ENCODE measurements around the gene GCNT1.

GCNT1 gene

DNA sequence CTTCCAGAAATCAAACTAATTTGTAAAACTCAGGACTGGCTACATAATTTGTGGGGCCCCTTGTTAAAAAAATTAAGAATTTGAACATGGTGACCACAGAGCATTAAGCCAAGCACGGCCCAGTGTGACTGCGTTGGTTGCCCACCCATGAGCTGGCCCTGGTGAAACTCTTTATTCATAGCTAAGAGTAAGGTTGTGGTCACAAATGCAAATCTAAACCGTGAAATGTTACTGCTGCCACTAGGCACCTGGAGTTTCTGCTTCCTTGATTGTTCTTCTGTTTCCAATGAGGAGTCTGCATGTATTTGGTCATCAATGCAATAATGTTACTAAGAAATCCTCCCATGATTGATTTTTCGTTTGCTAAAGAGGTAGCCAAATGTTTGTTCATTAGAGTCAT lies 4.2 kb downstream of the GCNT1 start:
- H3K9me3 ChIP-seq (ENCODE audit: control insufficient read depth, insufficient read depth, low read length): no peaks in the 10 kb centered on the region
- H3K4me1 ChIP-seq (ENCODE audit: control insufficient read depth, low read length): peaks cover 86% of the 10 kb centered on the region
- peaks cover 3% of the 10 kb centered on the region; the same call in 1 of the 2 replicates for H3K27me3 ChIP-seq (ENCODE audit: control insufficient read depth, low read length)
- H3K27ac ChIP-seq (ENCODE audit: low read depth, low read length): peak overlapping the region; percentile 88
- peak overlapping the region; percentile 84 for H3K4me3 ChIP-seq (ENCODE audit: low read length)
- peaks cover 20% of the 10 kb centered on the region for H3F3A ChIP-seq (ENCODE audit: control insufficient read depth, insufficient read depth)
- TF ChIP-seq EZH2phosphoT487 (IDR thresholded peaks at IDR 0.05; ENCODE audit: borderline replicate concordance, low read length): no peak
- TF ChIP-seq, protein P1, sequence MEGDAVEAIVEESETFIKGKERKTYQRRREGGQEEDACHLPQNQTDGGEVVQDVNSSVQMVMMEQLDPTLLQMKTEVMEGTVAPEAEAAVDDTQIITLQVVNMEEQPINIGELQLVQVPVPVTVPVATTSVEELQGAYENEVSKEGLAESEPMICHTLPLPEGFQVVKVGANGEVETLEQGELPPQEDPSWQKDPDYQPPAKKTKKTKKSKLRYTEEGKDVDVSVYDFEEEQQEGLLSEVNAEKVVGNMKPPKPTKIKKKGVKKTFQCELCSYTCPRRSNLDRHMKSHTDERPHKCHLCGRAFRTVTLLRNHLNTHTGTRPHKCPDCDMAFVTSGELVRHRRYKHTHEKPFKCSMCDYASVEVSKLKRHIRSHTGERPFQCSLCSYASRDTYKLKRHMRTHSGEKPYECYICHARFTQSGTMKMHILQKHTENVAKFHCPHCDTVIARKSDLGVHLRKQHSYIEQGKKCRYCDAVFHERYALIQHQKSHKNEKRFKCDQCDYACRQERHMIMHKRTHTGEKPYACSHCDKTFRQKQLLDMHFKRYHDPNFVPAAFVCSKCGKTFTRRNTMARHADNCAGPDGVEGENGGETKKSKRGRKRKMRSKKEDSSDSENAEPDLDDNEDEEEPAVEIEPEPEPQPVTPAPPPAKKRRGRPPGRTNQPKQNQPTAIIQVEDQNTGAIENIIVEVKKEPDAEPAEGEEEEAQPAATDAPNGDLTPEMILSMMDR (IDR thresholded peaks at IDR 0.05; ENCODE audit: low read depth, low read length, poor library complexity, severe bottlenecking): no peak
- H4K20me1 ChIP-seq (ENCODE audit: control insufficient read depth, insufficient read depth, low read depth, low read length): no peaks in the 10 kb centered on the region
- H3K9me2 ChIP-seq (replicated peaks; ENCODE audit: control insufficient read depth, low read length): no peaks in the 10 kb centered on the region
- peaks cover 54% of the 10 kb centered on the region for H3K36me3 ChIP-seq (ENCODE audit: control insufficient read depth, low read length)
- H3K79me2 ChIP-seq (ENCODE audit: control insufficient read depth, low read length): peaks cover 92% of the 10 kb centered on the region
- peak overlapping the region; percentile 87 for H3K4me2 ChIP-seq (ENCODE audit: low read length)

DNA sequence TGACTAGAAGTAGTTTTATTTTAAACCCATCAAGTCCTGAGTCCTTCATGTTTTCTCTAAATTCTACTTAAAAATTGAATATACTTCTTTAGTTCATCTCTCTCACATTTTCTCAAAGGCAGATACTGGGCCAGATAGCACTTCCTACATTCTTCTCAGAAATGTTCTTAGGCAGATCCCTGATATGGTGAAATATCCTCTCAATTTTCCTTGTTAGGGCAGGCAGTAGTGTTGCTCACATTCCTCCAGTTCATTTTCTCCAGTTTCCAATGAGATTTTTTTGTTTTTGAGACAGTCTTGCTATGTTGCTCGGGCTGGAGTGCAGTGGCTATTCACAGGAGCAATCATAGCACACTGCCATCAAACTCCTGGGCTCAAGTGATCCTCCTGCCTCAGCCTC lies 5.7 kb downstream of the GCNT1 start:
- Histone ChIP-seq H3K36me3 (ENCODE audit: control insufficient read depth, low read length) (peaks cover 58% of the 10 kb centered on the region), H3K9me3 (ENCODE audit: control insufficient read depth, insufficient read depth, low read length) (no peaks in the 10 kb centered on the region), H3F3A (ENCODE audit: control insufficient read depth, insufficient read depth) (peaks cover 20% of the 10 kb centered on the region), H3K4me3 (ENCODE audit: low read length) (0 out of 2 replicates have a peak overlapping the region, but pooled peaks have one; percentile 0), H4K20me1 (ENCODE audit: control insufficient read depth, insufficient read depth, low read depth, low read length) (no peaks in the 10 kb centered on the region), H3K27ac (ENCODE audit: low read depth, low read length) (peak overlapping the region; percentile 88), H3K9me2 (replicated peaks; ENCODE audit: control insufficient read depth, low read length) (no peaks in the 10 kb centered on the region), H3K4me2 (ENCODE audit: low read length) (peak overlapping the region; percentile 59), H3K79me2 (ENCODE audit: control insufficient read depth, low read length) (peaks cover 99% of the 10 kb centered on the region), H3K4me1 (ENCODE audit: control insufficient read depth, low read length) (peaks cover 94% of the 10 kb centered on the region), H3K27me3 (ENCODE audit: control insufficient read depth, low read length) (peaks cover 3% of the 10 kb centered on the region; the same call in 1 of the 2 replicates)
- TF ChIP-seq EZH2phosphoT487 (IDR thresholded peaks at IDR 0.05; ENCODE audit: borderline replicate concordance, low read length): no peak

DNA sequence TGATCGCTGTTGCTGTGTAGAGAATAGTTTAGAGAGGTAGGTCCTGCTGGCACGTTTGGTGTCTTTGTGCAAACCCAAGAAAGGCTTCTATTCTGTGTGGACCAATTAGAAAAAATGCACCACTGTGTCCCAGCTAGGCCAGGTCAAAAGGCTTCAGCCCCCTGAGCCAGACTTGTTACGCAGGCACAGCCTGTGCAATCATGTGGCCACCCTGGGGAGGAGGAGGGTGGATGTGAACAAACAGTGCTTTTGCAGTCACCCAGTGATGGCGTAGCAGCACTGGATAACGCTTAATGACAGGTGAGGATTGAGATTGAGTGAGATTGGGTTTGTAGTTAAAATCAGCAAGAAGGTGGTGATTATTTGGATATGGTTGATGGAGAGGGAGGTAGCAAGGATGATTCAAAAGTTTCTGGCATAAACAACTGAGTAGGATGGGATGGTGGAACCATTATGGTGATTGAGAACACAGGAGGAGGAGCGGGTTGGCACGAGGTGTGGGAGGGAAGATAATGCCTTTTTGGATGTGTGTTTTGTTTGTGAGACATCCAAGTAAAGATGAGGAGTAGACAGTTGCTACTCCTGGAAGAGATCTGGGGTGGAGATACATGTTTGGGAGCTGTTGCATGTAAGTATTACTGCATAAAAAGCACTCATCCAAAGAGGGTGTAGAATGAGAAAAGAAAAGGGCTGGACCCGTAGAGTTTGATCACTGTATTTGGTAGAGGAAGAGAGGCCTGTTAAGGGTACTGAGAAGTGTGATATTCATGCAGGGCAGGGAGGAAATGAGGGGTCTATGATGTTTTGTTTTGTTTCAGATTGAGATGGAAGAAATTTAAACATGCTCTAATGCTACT lies 6.7 kb downstream of the GCNT1 start:
- Histone ChIP-seq H4K20me1 (ENCODE audit: control insufficient read depth, insufficient read depth, low read depth, low read length) (no peaks in the 10 kb centered on the region), H3K36me3 (ENCODE audit: control insufficient read depth, low read length) (peaks cover 52% of the 10 kb centered on the region), H3K9me3 (ENCODE audit: control insufficient read depth, insufficient read depth, low read length) (no peaks in the 10 kb centered on the region), H3K27me3 (ENCODE audit: control insufficient read depth, low read length) (no peaks in the 10 kb centered on the region), H3K27ac (ENCODE audit: low read depth, low read length) (peak overlapping the region; percentile 88), H3F3A (ENCODE audit: control insufficient read depth, insufficient read depth) (peaks cover 22% of the 10 kb centered on the region), H3K4me1 (ENCODE audit: control insufficient read depth, low read length) (peaks cover 97% of the 10 kb centered on the region), H3K79me2 (ENCODE audit: control insufficient read depth, low read length) (peaks cover 95% of the 10 kb centered on the region), H3K9me2 (replicated peaks; ENCODE audit: control insufficient read depth, low read length) (no peaks in the 10 kb centered on the region), H3K4me2 (ENCODE audit: low read length) (peak overlapping the region; percentile 59), H3K4me3 (ENCODE audit: low read length) (peak overlapping the region; percentile 30)
- no peak for TF ChIP-seq EZH2phosphoT487 (IDR thresholded peaks at IDR 0.05; ENCODE audit: borderline replicate concordance, low read length)
- TF ChIP-seq, protein P1 (IDR thresholded peaks at IDR 0.05; ENCODE audit: low read depth, low read length, poor library complexity, severe bottlenecking): peak; percentile 40

DNA sequence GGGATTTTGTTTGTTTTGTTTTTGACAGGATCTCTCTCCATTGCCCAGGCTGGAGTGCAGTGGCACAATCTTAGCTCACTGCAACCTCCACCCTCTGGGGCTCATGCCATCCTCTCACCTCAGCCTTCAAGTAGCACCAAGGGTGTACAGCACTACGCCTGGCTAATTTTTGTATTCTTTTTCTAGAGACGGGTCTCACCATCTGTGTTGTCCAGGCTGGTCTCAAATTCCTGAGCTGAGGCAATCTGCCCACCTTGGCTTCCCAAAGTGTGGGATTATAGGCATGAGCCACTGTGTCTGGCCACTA lies 7.3 kb downstream of the GCNT1 start:
- TF ChIP-seq EZH2phosphoT487 (IDR thresholded peaks at IDR 0.05; ENCODE audit: borderline replicate concordance, low read length): no peak
- TF ChIP-seq, protein P1 (IDR thresholded peaks at IDR 0.05; ENCODE audit: low read depth, low read length, poor library complexity, severe bottlenecking): no peak
- Histone ChIP-seq H3K4me3 (ENCODE audit: low read length) (peak overlapping the region; percentile 30; the same call in 1 of the 2 replicates), H3K9me2 (replicated peaks; ENCODE audit: control insufficient read depth, low read length) (no peaks in the 10 kb centered on the region), H4K20me1 (ENCODE audit: control insufficient read depth, insufficient read depth, low read depth, low read length) (no peaks in the 10 kb centered on the region), H3K79me2 (ENCODE audit: control insufficient read depth, low read length) (peaks cover 95% of the 10 kb centered on the region), H3K27ac (ENCODE audit: low read depth, low read length) (peak overlapping the region; percentile 88), H3K4me2 (ENCODE audit: low read length) (peak overlapping the region; percentile 59), H3K27me3 (ENCODE audit: control insufficient read depth, low read length) (no peaks in the 10 kb centered on the region), H3K9me3 (ENCODE audit: control insufficient read depth, insufficient read depth, low read length) (no peaks in the 10 kb centered on the region), H3K4me1 (ENCODE audit: control insufficient read depth, low read length) (peaks cover 97% of the 10 kb centered on the region), H3F3A (ENCODE audit: control insufficient read depth, insufficient read depth) (peaks cover 27% of the 10 kb centered on the region), H3K36me3 (ENCODE audit: control insufficient read depth, low read length) (peaks cover 49% of the 10 kb centered on the region)

Data from DOHH2 (cell line).